H1 (cell line): ENCODE data around the gene PITPNC1. TPM values are rescaled to one million over a fixed set of nuclear protein-coding genes. Genes with fewer than 3 reads are reported as not detected.

Source experiments
- CTCF ChIA-PET: fragments of 300-600 bp; sonication (Branson Sonifier 250); formaldehyde crosslinking; loops from one replicate; lab custom pipeline; 2021; ENCODE audit not compliant: partially characterized antibody; lab: Charles Lee
- POLR2A ChIA-PET: fragments of 300-600 bp; sonication (Branson Sonifier 250); formaldehyde crosslinking; loops from one replicate; lab custom pipeline; 2021; ENCODE audit warnings: inconsistent platforms; ENCODE audit not compliant: partially characterized antibody; lab: Charles Lee
- DNase-seq, 2 experiments: peaks; one replicate each; pipeline versions ENCODE4 v3.0.0 to v3.0.0-alpha.2; 2010 to 2022; ENCODE audit warnings: low spot score in 2 of 2, low read depth in 1 of 2, mixed read lengths in 1 of 2
- FAIRE-seq: peaks from 2 replicates; lab custom pipeline; 2011; peaks lifted over from hg19 to GRCh38; lab: Jason Lieb, UNC
- H2AFZ ChIP-seq: 2 replicates; pipeline ENCODE4 v1.8.1; 2012; ENCODE audit warnings: low read length, inconsistent platforms
- H2AK5ac ChIP-seq: 2 replicates; pipeline ENCODE4 v1.6.1; 2013; ENCODE audit warnings: low read depth, low read length
- H2BK120ac ChIP-seq: replicated peaks from 2 replicates; pipeline ENCODE3; 2013; ENCODE audit warnings: low read depth, low read length, inconsistent platforms
- H2BK12ac ChIP-seq: 2 replicates; pipeline ENCODE4 v1.6.1; 2013; ENCODE audit warnings: low read depth, low read length
- H2BK15ac ChIP-seq: 2 replicates; pipeline ENCODE4 v1.6.1; 2013; ENCODE audit warnings: low read length
- H2BK20ac ChIP-seq: 2 replicates; pipeline ENCODE4 v1.6.1; 2013; ENCODE audit warnings: low read length
- H2BK5ac ChIP-seq: 2 replicates; pipeline ENCODE4 v1.6.1; 2013; ENCODE audit warnings: low read depth, low read length
- H3K14ac ChIP-seq: 2 replicates; pipeline ENCODE4 v1.6.1; 2013; ENCODE audit warnings: inconsistent platforms; ENCODE audit not compliant: insufficient read length
- H3K18ac ChIP-seq: 2 replicates; pipeline ENCODE4 v1.6.1; 2013; ENCODE audit warnings: low read length; ENCODE audit errors: extremely low read depth
- H3K23ac ChIP-seq: 2 replicates; pipeline ENCODE4 v1.6.1; 2013; ENCODE audit warnings: inconsistent platforms; ENCODE audit not compliant: insufficient read length
- H3K23me2 ChIP-seq: 2 replicates; pipeline ENCODE4 v1.6.1; 2013; ENCODE audit warnings: low read depth, low read length
- H3K27ac ChIP-seq: 2 replicates; pipeline ENCODE4 v1.6.1; 2011; ENCODE audit warnings: low read depth, low read length, inconsistent platforms
- H3K27me3 ChIP-seq, 4 experiments: replicated peaks in 1 of 4; 1 replicate in 1 of 4; 2 replicates in 3 of 4; pipeline versions ENCODE4 v1.6.1 to v1.8.1; 2011 to 2013; ENCODE audit warnings: low read length in 3 of 4, mild to moderate bottlenecking in 3 of 4, inconsistent platforms in 2 of 4, mixed read lengths in 2 of 4, moderate library complexity in 1 of 4; ENCODE audit not compliant: control insufficient read depth in 3 of 4, insufficient read depth in 3 of 4; ENCODE audit errors: extremely low read depth in 1 of 4
- H3K36me3 ChIP-seq, 4 experiments: 2 replicates each; pipeline versions ENCODE4 v1.6.1 to v1.8.1; 2011 to 2013; ENCODE audit warnings: mild to moderate bottlenecking in 4 of 4, low read length in 3 of 4, moderate library complexity in 2 of 4, control low read depth in 1 of 4, inconsistent platforms in 1 of 4; ENCODE audit not compliant: insufficient read depth in 4 of 4, control insufficient read depth in 2 of 4
- H3K4ac ChIP-seq: replicated peaks from 2 replicates; pipeline ENCODE3; 2013; ENCODE audit warnings: low read length, low read depth, mixed read lengths, inconsistent platforms; ENCODE audit not compliant: insufficient read length
- H3K4me1 ChIP-seq, 4 experiments: replicated peaks in 1 of 4; 1 replicate in 1 of 4; 2 replicates in 3 of 4; pipeline versions ENCODE4 v1.6.1 to v1.8.1; 2011 to 2013; ENCODE audit warnings: low read length in 3 of 4, inconsistent platforms in 2 of 4, mixed read lengths in 1 of 4; ENCODE audit not compliant: insufficient read depth in 4 of 4, control insufficient read depth in 3 of 4
- H3K4me2 ChIP-seq, 2 experiments: 2 replicates each; pipeline versions ENCODE4 v1.6.1 to v1.8.1; 2011 to 2013; ENCODE audit warnings: low read depth in 2 of 2, low read length in 2 of 2, control low read depth in 1 of 2, inconsistent platforms in 1 of 2, mild to moderate bottlenecking in 1 of 2; ENCODE audit not compliant: insufficient read depth in 1 of 2
- H3K4me3 ChIP-seq, 4 experiments: fragments of 200-600, 300-600 bp in 1 of 4; sonication (generic), shearing (Covaris generic), sonication (Bioruptor Twin) in 1 of 4; 2 replicates each; pipeline versions ENCODE4 v1.5.1 to v1.8.1; 2011 to 2016; ENCODE audit warnings: low read length in 4 of 4, low read depth in 3 of 4, control low read depth in 2 of 4, inconsistent platforms in 2 of 4, mild to moderate bottlenecking in 2 of 4, mixed read lengths in 1 of 4, moderate library complexity in 1 of 4; ENCODE audit not compliant: insufficient read depth in 2 of 4; ENCODE audit errors: extremely low read depth in 1 of 4
- H3K56ac ChIP-seq: replicated peaks from 2 replicates; pipeline ENCODE3; 2013; ENCODE audit warnings: low read depth, mild to moderate bottlenecking, mixed read lengths, low read length, inconsistent platforms; ENCODE audit not compliant: insufficient read length
- H3K79me1 ChIP-seq: 2 replicates; pipeline ENCODE4 v1.6.1; 2013; ENCODE audit warnings: low read depth, low read length, control low read depth
- H3K79me2 ChIP-seq, 2 experiments: 2 replicates each; pipeline versions ENCODE4 v1.6.1 to v1.8.1; 2012 to 2013; ENCODE audit warnings: low read length in 2 of 2, mild to moderate bottlenecking in 2 of 2, inconsistent platforms in 1 of 2; ENCODE audit not compliant: insufficient read depth in 2 of 2, control insufficient read depth in 1 of 2
- H3K9ac ChIP-seq, 4 experiments: replicated peaks in 1 of 4; 1 replicate in 1 of 4; 2 replicates in 3 of 4; pipeline versions ENCODE4 v1.6.1 to v1.8.1; 2011 to 2013; ENCODE audit warnings: low read depth in 3 of 4, low read length in 3 of 4, control low read depth in 2 of 4, mild to moderate bottlenecking in 2 of 4, moderate library complexity in 2 of 4, inconsistent platforms in 1 of 4; ENCODE audit errors: extremely low read depth in 1 of 4
- H3K9me3 ChIP-seq, 2 experiments: 2 replicates each; pipeline versions ENCODE4 v1.6.1 to v1.8.1; 2012 to 2013; ENCODE audit warnings: mild to moderate bottlenecking in 2 of 2, moderate library complexity in 2 of 2, control low read depth in 1 of 2, inconsistent platforms in 1 of 2, low read depth in 1 of 2, low read length in 1 of 2, mixed read lengths in 1 of 2; ENCODE audit not compliant: insufficient read depth in 2 of 2
- H4K20me1 ChIP-seq, 2 experiments: replicated peaks in 1 of 2; 2 replicates each; pipeline versions ENCODE3 to v1.8.1; 2011 to 2013; ENCODE audit warnings: inconsistent platforms in 2 of 2, low read length in 2 of 2, mild to moderate bottlenecking in 1 of 2; ENCODE audit not compliant: insufficient read depth in 2 of 2, control insufficient read depth in 1 of 2
- H4K5ac ChIP-seq: 2 replicates; pipeline ENCODE4 v1.6.1; 2013; ENCODE audit warnings: low read length, low read depth, mixed read lengths, inconsistent platforms; ENCODE audit not compliant: insufficient read length
- H4K8ac ChIP-seq: 2 replicates; pipeline ENCODE4 v1.8.0; 2013; ENCODE audit warnings: mild to moderate bottlenecking, moderate library complexity, low read length, inconsistent platforms; ENCODE audit not compliant: insufficient read depth; ENCODE audit errors: extremely low read depth
- H4K91ac ChIP-seq: replicated peaks from 2 replicates; pipeline ENCODE3; 2013; ENCODE audit warnings: low read length, mixed read lengths, inconsistent platforms; ENCODE audit not compliant: insufficient read length
- HDAC6 ChIP-seq: IDR thresholded peaks from one replicate; pipeline ENCODE4 v1.7.1; 2012; ENCODE audit warnings: low read depth, mild to moderate bottlenecking, inconsistent platforms, low read length, moderate library complexity
- NANOG ChIP-seq: IDR thresholded peaks from 2 replicates; pipeline ENCODE4 v1.6.1; 2011; ENCODE audit warnings: low read length, low read depth, mild to moderate bottlenecking, inconsistent platforms; ENCODE audit not compliant: insufficient read depth, poor library complexity, severe bottlenecking
- NRF1 ChIP-seq: IDR thresholded peaks from 2 replicates; pipeline ENCODE4 v1.6.1; 2011; ENCODE audit warnings: mild to moderate bottlenecking, low read depth, low read length, improper control_type of control experiment
- whole genome bisulfite sequencing, 2 experiments: shearing (Covaris generic) in 1 of 2; methylation state at CpG; one replicate each; pipeline versions ENCODE4 v1.1.6 to v1.1.7; 2013 to 2015; ENCODE audit warnings: low lambda C conversion rate in 2 of 2, mixed read lengths in 2 of 2, inconsistent platforms in 1 of 2, low coverage in 1 of 2, missing lambda C conversion rate in 1 of 2; ENCODE audit not compliant: insufficient replicate concordance in 2 of 2, insufficient coverage in 1 of 2, insufficient read length in 1 of 2; ENCODE audit errors: extremely low coverage in 1 of 2, missing lambda C conversion rate in 1 of 2; 5-methylcytosine and 5-hydroxymethylcytosine counted together
- polyA plus RNA-seq, 7 experiments: library from polyadenylated mRNA; depleted of rRNA in 3 of 7; stranded (reverse) in 5 of 7; unstranded in 2 of 7; fragments of >200 nt in 5 of 7; fragments of 200-250 nt in 2 of 7; gene quantifications; 1 replicate in 5 of 7; 2 replicates in 1 of 7; 4 replicates in 1 of 7; pipeline versions ENCODE4 v1.2.1 to v1.2.3, GENCODE V29; 2011 to 2013; ENCODE audit warnings: missing spikeins in 2 of 7, mixed read lengths in 2 of 7
- total RNA-seq: library from RNA; stranded (reverse); fragmentation: NEBNext Ultra II Directional; extraction: Animal tissue kit (Norgen Biotek cat#: 25700); gene quantifications from 2 replicates; pipeline ENCODE4 v1.2.1, GENCODE V29; 2021
- TF ChIP-seq, protein P1 (sequence below): IDR thresholded peaks from 2 replicates; pipeline ENCODE4 v1.6.1; 2012; ENCODE audit warnings: inconsistent platforms
- TF ChIP-seq, protein P2 (sequence below): IDR thresholded peaks from 2 replicates; pipeline ENCODE4 v1.6.1; 2012; ENCODE audit warnings: low read length, inconsistent platforms

The PITPNC1 gene
- total and polyA plus RNA-seq, 2 of the 8 experiments (the other 6 are each of a cell fraction or from before 2014, with no cell fraction given): 17.6 to 54.7 TPM

DNA sequence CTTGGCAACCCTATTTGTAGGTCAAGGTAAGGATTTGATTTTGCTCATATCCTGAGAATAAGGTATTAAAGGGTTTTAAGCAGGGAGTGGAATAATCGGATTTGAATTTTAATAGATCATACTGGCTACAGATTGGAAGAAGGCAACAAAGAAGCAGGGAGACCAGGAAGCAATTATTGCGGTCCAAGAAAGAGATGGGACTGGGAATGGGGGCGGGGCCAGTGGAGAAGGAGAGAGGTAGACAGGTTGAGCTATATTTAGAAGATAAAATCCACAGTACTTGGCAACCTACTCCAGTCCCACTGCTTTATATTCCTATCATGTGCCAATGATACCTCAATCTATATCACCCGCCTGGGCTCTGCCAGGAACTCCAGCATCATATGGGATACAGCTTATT lies 334.8 kb downstream of the PITPNC1 start:
- no peak overlapping the region for H3K23ac ChIP-seq
- H3K27me3 ChIP-seq: no peaks in the 10 kb centered on the region
- no peaks in the 10 kb centered on the region; the same call in 1 of the 2 replicates for H3K23me2 ChIP-seq
- H3K4me2 ChIP-seq: no peak overlapping the region
- POLR2A ChIA-PET: interaction anchor here (0.8 kb wide), 1 partner anchor 334 kb away, joined by 4 read pairs; no protein-coding TSS in a partner anchor
- no peak overlapping the region for H2BK5ac ChIP-seq
- 69% methylated on average over 4 of the region's 4 CpGs; no CpG with 5 or more reads in 1 of the 2 experiments for WGBS, 2 experiments
- no peak overlapping the region for H2BK12ac ChIP-seq
- no peak overlapping the region for H3K18ac ChIP-seq
- H4K8ac ChIP-seq: no peak overlapping the region
- H3K56ac ChIP-seq: no peak overlapping the region
- no peak overlapping the region for H3K9ac ChIP-seq
- H2AFZ ChIP-seq: 0 out of 2 replicates have a peak overlapping the region, but pooled peaks have one; percentile 2
- no peaks in the 10 kb centered on the region for H4K20me1 ChIP-seq
- no peak for DNase-seq
- no peak overlapping the region for H3K14ac ChIP-seq
- CTCF ChIA-PET: interaction anchor here (1.1 to 1.4 kb wide), 3 partner anchors 10 to 91 kb away, joined by 3 to 4 read pairs (median 4); no protein-coding TSS in a partner anchor
- no peak overlapping the region for H3K4ac ChIP-seq
- TF ChIP-seq, protein P1, sequence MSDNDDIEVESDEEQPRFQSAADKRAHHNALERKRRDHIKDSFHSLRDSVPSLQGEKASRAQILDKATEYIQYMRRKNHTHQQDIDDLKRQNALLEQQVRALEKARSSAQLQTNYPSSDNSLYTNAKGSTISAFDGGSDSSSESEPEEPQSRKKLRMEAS: no peak
- TF ChIP-seq, protein P2, sequence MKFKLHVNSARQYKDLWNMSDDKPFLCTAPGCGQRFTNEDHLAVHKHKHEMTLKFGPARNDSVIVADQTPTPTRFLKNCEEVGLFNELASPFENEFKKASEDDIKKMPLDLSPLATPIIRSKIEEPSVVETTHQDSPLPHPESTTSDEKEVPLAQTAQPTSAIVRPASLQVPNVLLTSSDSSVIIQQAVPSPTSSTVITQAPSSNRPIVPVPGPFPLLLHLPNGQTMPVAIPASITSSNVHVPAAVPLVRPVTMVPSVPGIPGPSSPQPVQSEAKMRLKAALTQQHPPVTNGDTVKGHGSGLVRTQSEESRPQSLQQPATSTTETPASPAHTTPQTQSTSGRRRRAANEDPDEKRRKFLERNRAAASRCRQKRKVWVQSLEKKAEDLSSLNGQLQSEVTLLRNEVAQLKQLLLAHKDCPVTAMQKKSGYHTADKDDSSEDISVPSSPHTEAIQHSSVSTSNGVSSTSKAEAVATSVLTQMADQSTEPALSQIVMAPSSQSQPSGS: no peak
- TF ChIP-seq NRF1: no peak
- no peak for TF ChIP-seq HDAC6
- TF ChIP-seq NANOG: no peak
- TF ChIP-seq, all 59 proteins: peak for 0
- H3K9me3 ChIP-seq: peaks cover 0 to 5% of the 10 kb centered on the region in 2 experiments; a peak in 3 of 4 replicates
- H3K4me3 ChIP-seq: no peak overlapping the region
- H4K91ac ChIP-seq: no peak overlapping the region
- no peak overlapping the region for H4K5ac ChIP-seq
- H3K4me1 ChIP-seq: peaks cover 0 to 2% (median under 1%) of the 10 kb centered on the region in 4 experiments; a peak in 1 of 7 replicates
- no peak overlapping the region for H3K27ac ChIP-seq
- no peaks in the 10 kb centered on the region for H3K79me1 ChIP-seq
- H3K36me3 ChIP-seq: no peaks in the 10 kb centered on the region
- H3K79me2 ChIP-seq: no peaks in the 10 kb centered on the region
- no peak overlapping the region for H2BK15ac ChIP-seq
- no peak for FAIRE-seq
- H2BK20ac ChIP-seq: no peak overlapping the region
- H2BK120ac ChIP-seq: no peak overlapping the region
- no peak overlapping the region for H2AK5ac ChIP-seq
